Measurements from ENCODE around the gene DNAAF1. TPM values are rescaled to one million over a fixed set of nuclear protein-coding genes. Genes with fewer than 3 reads are reported as not detected.

DNAAF1 gene
- total RNA-seq, 4 donors from 2014 or later: not detected

GRCh38 chr16:84137287-84137686, 7.8 kb upstream of the DNAAF1 start:
- no peaks in the 10 kb centered on the region for H3K27me3 ChIP-seq
- H3K27ac ChIP-seq: no peak overlapping the region
- intact Hi-C loops (cut with DNase I; ENCODE audit: low total_unique reads): no loop called here
- 96% methylated on average over 7 of the region's 8 CpGs; no CpG with 5 or more reads in 1 of the 2 donors for WGBS, 2 donors (ENCODE audit: low coverage in 1 of 2)
- in situ Hi-C loops (cut with MboI; ENCODE audit: low pct_ligation_motif_present in 1 of 4, low pct_unique_long_range_greater_than_20kb in 1 of 4, low sequenced_read_pairs in 3 of 4): no loop called here
- no peak for TF ChIP-seq CTCF (IDR thresholded peaks at IDR 0.05)
- no peak for TF ChIP-seq EP300 (IDR thresholded peaks at IDR 0.05; ENCODE audit: low read depth)
- TF ChIP-seq POLR2AphosphoS5 (IDR thresholded peaks at IDR 0.05): no peak
- TF ChIP-seq POLR2A (IDR thresholded peaks at IDR 0.05): no peak
- no peaks in the 10 kb centered on the region for H3K4me1 ChIP-seq
- no peak overlapping the region for H3K4me3 ChIP-seq
- no peak for DNase-seq
- no peaks in the 10 kb centered on the region for H3K9me3 ChIP-seq
- no peaks in the 10 kb centered on the region for H3K36me3 ChIP-seq

GRCh38 chr16:84137769-84138357, 7.2 kb upstream of the DNAAF1 start:
- in situ Hi-C loops (cut with MboI; ENCODE audit: low pct_ligation_motif_present in 1 of 4, low pct_unique_long_range_greater_than_20kb in 1 of 4, low sequenced_read_pairs in 3 of 4) (no loop called here), intact Hi-C loops (cut with DNase I; ENCODE audit: low total_unique reads) (no loop called here)
- Histone ChIP-seq H3K27ac (no peak overlapping the region), H3K27me3 (no peaks in the 10 kb centered on the region), H3K4me3 (no peak overlapping the region), H3K36me3 (no peaks in the 10 kb centered on the region), H3K4me1 (no peaks in the 10 kb centered on the region), H3K9me3 (no peaks in the 10 kb centered on the region)
- DNase-seq: no peak
- 91 to 94% methylated on average over 5 to 7 of the region's 7 CpGs for WGBS, 2 donors (ENCODE audit: low coverage in 1 of 2)
- TF ChIP-seq POLR2A (IDR thresholded peaks at IDR 0.05) (no peak), EP300 (IDR thresholded peaks at IDR 0.05; ENCODE audit: low read depth) (no peak), CTCF (IDR thresholded peaks at IDR 0.05) (no peak), POLR2AphosphoS5 (IDR thresholded peaks at IDR 0.05) (no peak)

GRCh38 chr16:84138500-84138823, 6.6 kb upstream of the DNAAF1 start:
- H3K4me1 ChIP-seq: peaks cover 0 to 1% (median 0%) of the 10 kb centered on the region in 4 donors
- 55 to 65% methylated on average over 2 of the region's 2 CpGs for WGBS, 2 donors (ENCODE audit: low coverage in 1 of 2)
- DNase-seq: no peak
- in situ Hi-C loops (cut with MboI; ENCODE audit: low pct_ligation_motif_present in 1 of 4, low pct_unique_long_range_greater_than_20kb in 1 of 4, low sequenced_read_pairs in 3 of 4): no loop called here
- intact Hi-C loops (cut with DNase I; ENCODE audit: low total_unique reads): no loop called here
- H3K9me3 ChIP-seq: no peaks in the 10 kb centered on the region
- no peak overlapping the region for H3K4me3 ChIP-seq
- H3K36me3 ChIP-seq: no peaks in the 10 kb centered on the region
- no peaks in the 10 kb centered on the region for H3K27me3 ChIP-seq
- no peak for TF ChIP-seq POLR2A (IDR thresholded peaks at IDR 0.05)
- H3K27ac ChIP-seq: no peak overlapping the region

- Histone ChIP-seq H3K4me1 (peaks cover 3 to 7% (median 4%) of the 10 kb centered on the region in 4 donors), H3K4me3 (no peak overlapping the region), H3K36me3 (no peaks in the 10 kb centered on the region), H3K27ac (no peak overlapping the region), H3K27me3 (no peaks in the 10 kb centered on the region), H3K9me3 (no peaks in the 10 kb centered on the region)
- no peak for TF ChIP-seq EP300 (IDR thresholded peaks at IDR 0.05; ENCODE audit: low read depth)
- TF ChIP-seq POLR2A (IDR thresholded peaks at IDR 0.05): no peak
- no peak for TF ChIP-seq POLR2AphosphoS5 (IDR thresholded peaks at IDR 0.05)
- no peak for DNase-seq
- WGBS, 2 donors (ENCODE audit: low coverage in 1 of 2): 77 to 79% methylated on average over 14 of the region's 14 CpGs
- in situ Hi-C loops (cut with MboI; ENCODE audit: low pct_ligation_motif_present in 1 of 4, low pct_unique_long_range_greater_than_20kb in 1 of 4, low sequenced_read_pairs in 3 of 4): no loop called here
- intact Hi-C loops (cut with DNase I; ENCODE audit: low total_unique reads): no loop called here
Measured at GRCh38 chr16:84138824-84139627, 6.1 kb upstream of the DNAAF1 start.

GRCh38 chr16:84139628-84140258, 5.4 kb upstream of the DNAAF1 start:
- no peaks in the 10 kb centered on the region for H3K36me3 ChIP-seq
- peaks cover 3 to 9% (median 6%) of the 10 kb centered on the region in 4 donors for H3K4me1 ChIP-seq
- no peak for DNase-seq
- no peaks in the 10 kb centered on the region for H3K9me3 ChIP-seq
- H3K4me3 ChIP-seq: no peak overlapping the region
- H3K27me3 ChIP-seq: no peaks in the 10 kb centered on the region
- WGBS, 2 donors (ENCODE audit: low coverage in 1 of 2): 75 to 78% methylated on average over 5 to 6 of the region's 6 CpGs
- intact Hi-C loops (cut with DNase I; ENCODE audit: low total_unique reads) (no loop called here), in situ Hi-C loops (cut with MboI; ENCODE audit: low pct_ligation_motif_present in 1 of 4, low pct_unique_long_range_greater_than_20kb in 1 of 4, low sequenced_read_pairs in 3 of 4) (no loop called here)
- no peak overlapping the region for H3K27ac ChIP-seq
- TF ChIP-seq EP300 (IDR thresholded peaks at IDR 0.05; ENCODE audit: low read depth) (no peak), CTCF (IDR thresholded peaks at IDR 0.05) (no peak), POLR2AphosphoS5 (IDR thresholded peaks at IDR 0.05) (no peak), POLR2A (IDR thresholded peaks at IDR 0.05) (no peak)

Measured in transverse colon (tissue), 4 donors.